Smooth muscle cell (in vitro differentiated cells): ENCODE data around the gene SIPA1L2. TPM values are rescaled to one million over a fixed set of nuclear protein-coding genes. Genes with fewer than 3 reads are reported as not detected.
A peak's percentile ranks its signal among the peaks of the same experiment; 100 is the strongest.

Experiments used
- DNase-seq: peaks from one replicate; lab custom pipeline; 2025; ENCODE audit not compliant: unreplicated experiment; lab: John Stamatoyannopoulos, UW
- H2AFZ ChIP-seq: fragments of 200-600 bp; sonication (generic); 2 replicates; pipeline ENCODE4 v1.6.0; 2016; ENCODE audit warnings: antibody characterized with exemption, low read depth, mild to moderate bottlenecking
- H3F3A ChIP-seq: fragments of 200-600 bp; sonication (generic); 2 replicates; pipeline ENCODE4 v1.6.0; 2017; ENCODE audit warnings: antibody characterized with exemption, low read depth
- H3K27ac ChIP-seq: fragments of 200-600 bp; sonication (generic); 2 replicates; pipeline ENCODE4 v1.5.1; 2016; ENCODE audit warnings: low read depth, mild to moderate bottlenecking
- H3K27me3 ChIP-seq: fragments of 200-600 bp; sonication (generic); 2 replicates; pipeline ENCODE4 v1.6.1; 2016; ENCODE audit warnings: low read depth, mild to moderate bottlenecking
- H3K36me3 ChIP-seq: fragments of 200-600 bp; sonication (generic); 2 replicates; pipeline ENCODE4 v1.5.1; 2016; ENCODE audit warnings: low read depth
- H3K4me1 ChIP-seq: fragments of 200-600 bp; sonication (generic); 2 replicates; pipeline ENCODE4 v1.5.1; 2016; ENCODE audit warnings: low read depth
- H3K4me2 ChIP-seq: fragments of 200-600 bp; sonication (generic); 2 replicates; pipeline ENCODE4 v1.6.0; 2016; ENCODE audit warnings: mild to moderate bottlenecking
- H3K4me3 ChIP-seq: fragments of 200-600 bp; sonication (generic); 2 replicates; pipeline ENCODE4 v1.5.1; 2016; ENCODE audit warnings: mild to moderate bottlenecking
- H3K79me2 ChIP-seq: fragments of 200-600 bp; sonication (generic); 2 replicates; pipeline ENCODE4 v1.6.0; 2016; ENCODE audit warnings: low read depth, mild to moderate bottlenecking
- H3K9ac ChIP-seq: fragments of 200-600 bp; sonication (generic); 2 replicates; pipeline ENCODE4 v1.6.0; 2016; ENCODE audit warnings: low read depth
- H3K9me3 ChIP-seq: fragments of 200-600 bp; sonication (generic); replicated peaks from 2 replicates; pipeline ENCODE4 v1.5.1; 2016; ENCODE audit warnings: low read depth
- H4K20me1 ChIP-seq: fragments of 200-600 bp; sonication (generic); 2 replicates; pipeline ENCODE4 v1.6.0; 2016; ENCODE audit warnings: low read depth
- WGBS: methylation state at CpG from one replicate; pipeline ENCODE4 v1.1.7; 2016; ENCODE audit warnings: low lambda C conversion rate; 5-methylcytosine and 5-hydroxymethylcytosine counted together
- polyA plus RNA-seq: library from polyadenylated mRNA; unstranded; fragments of >200 nt; fragmentation: Nextera tagmentation; extraction: Ambion mirVana; gene quantifications from 2 replicates; pipeline ENCODE4 v1.2.1, GENCODE V29; 2016
- total RNA-seq: library from RNA; depleted of rRNA; stranded (reverse); fragments of >200 nt; gene quantifications from 2 replicates; pipeline ENCODE4 v1.2.3, GENCODE V29; 2014
- TF ChIP-seq, protein P1 (sequence below): fragments of 200-600 bp; sonication (generic); IDR thresholded peaks from 2 replicates; pipeline ENCODE4 v1.5.1; 2017; ENCODE audit warnings: borderline replicate concordance, mild to moderate bottlenecking, antibody characterized with exemption; ENCODE audit not compliant: insufficient read depth, poor library complexity, severe bottlenecking

The SIPA1L2 gene
- total and polyA plus RNA-seq, 2 experiments from 2014 or later, result 18.9 to 37.0 TPM

DNA sequence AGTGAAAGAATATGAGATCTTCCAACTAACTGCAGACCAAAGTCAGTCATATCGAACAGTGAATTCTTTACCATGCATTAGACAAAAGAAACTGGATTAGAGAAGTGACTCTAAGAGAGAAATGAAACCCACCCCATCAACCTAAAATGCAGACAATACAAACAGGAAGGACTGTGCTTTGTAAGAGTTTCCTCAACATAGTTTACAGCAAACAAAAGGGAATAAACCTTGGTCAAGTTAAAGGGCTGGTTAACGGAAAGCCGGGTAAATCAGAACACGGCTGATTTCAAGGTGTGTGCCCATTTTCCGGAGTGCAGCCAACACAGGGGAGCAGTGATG lies 39.2 kb downstream of the SIPA1L2 start:
- H3F3A ChIP-seq, result peaks cover 7% of the 10 kb centered on the region
- peaks cover 39% of the 10 kb centered on the region for H3K4me1 ChIP-seq
- no peak overlapping the region for H3K4me3 ChIP-seq
- H3K79me2 ChIP-seq, result peaks cover 97% of the 10 kb centered on the region
- peak overlapping the region; percentile 63 for H3K27ac ChIP-seq
- H3K9ac ChIP-seq, result no peak overlapping the region
- TF ChIP-seq, protein P1, sequence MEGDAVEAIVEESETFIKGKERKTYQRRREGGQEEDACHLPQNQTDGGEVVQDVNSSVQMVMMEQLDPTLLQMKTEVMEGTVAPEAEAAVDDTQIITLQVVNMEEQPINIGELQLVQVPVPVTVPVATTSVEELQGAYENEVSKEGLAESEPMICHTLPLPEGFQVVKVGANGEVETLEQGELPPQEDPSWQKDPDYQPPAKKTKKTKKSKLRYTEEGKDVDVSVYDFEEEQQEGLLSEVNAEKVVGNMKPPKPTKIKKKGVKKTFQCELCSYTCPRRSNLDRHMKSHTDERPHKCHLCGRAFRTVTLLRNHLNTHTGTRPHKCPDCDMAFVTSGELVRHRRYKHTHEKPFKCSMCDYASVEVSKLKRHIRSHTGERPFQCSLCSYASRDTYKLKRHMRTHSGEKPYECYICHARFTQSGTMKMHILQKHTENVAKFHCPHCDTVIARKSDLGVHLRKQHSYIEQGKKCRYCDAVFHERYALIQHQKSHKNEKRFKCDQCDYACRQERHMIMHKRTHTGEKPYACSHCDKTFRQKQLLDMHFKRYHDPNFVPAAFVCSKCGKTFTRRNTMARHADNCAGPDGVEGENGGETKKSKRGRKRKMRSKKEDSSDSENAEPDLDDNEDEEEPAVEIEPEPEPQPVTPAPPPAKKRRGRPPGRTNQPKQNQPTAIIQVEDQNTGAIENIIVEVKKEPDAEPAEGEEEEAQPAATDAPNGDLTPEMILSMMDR, result no peak
- H3K4me2 ChIP-seq, result no peak overlapping the region
- no peaks in the 10 kb centered on the region for H3K9me3 ChIP-seq
- no peaks in the 10 kb centered on the region for H3K27me3 ChIP-seq
- no peak for DNase-seq
- H4K20me1 ChIP-seq, result peaks cover 15% of the 10 kb centered on the region
- WGBS, result 91% methylated on average over 5 of the region's 5 CpGs
- H3K36me3 ChIP-seq, result no peaks in the 10 kb centered on the region
- no peak overlapping the region for H2AFZ ChIP-seq

DNA sequence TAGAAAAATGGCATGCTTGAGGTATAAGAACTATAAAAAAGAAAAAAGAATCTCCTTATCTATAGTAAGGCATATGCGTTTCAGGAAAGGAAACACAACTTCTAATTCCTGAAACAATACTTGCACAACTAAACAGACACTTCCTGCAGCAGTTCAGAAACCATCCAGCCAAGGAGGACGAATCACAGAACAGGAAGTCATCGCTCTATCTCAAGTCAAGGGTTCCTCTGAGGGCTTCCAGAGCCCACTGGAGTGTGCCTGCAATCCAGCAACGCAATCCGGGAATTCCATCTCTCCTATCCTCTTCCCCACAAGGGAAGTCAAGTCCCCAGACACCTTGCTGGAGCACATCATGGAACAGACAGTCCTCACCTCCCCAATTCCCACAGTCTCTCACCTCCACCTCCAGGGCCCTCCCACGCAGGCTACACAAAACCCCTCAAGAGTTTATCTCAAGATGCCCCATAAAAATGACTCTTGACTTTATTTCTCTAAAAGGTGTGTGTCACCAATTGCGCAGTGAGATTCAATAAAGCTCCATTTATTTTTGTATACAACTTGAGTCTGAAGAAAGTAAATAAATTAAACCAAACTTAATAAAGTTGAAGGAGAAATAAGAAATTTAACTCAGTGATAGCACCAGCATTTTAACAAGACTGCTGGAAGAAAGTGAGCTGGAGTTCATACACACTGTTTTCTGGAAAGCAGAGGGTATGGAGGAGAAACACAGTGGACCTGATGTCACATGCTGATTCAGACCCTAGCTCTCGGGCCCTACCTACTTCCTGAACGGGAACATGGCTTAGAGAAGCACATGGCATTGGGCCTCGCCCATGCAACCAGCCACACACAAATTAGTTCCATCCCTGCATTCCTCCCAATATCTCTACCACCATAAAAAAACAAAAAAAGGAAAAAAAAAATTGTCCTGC lies 39.9 kb downstream of the SIPA1L2 start:
- Histone ChIP-seq H3F3A (peaks cover 7% of the 10 kb centered on the region), H3K79me2 (peaks cover 97% of the 10 kb centered on the region), H3K4me2 (peak overlapping the region; percentile 52), H3K9ac (no peak overlapping the region), H3K27ac (peak overlapping the region; percentile 63), H3K9me3 (no peaks in the 10 kb centered on the region), H3K36me3 (no peaks in the 10 kb centered on the region), H3K4me1 (peaks cover 36% of the 10 kb centered on the region), H3K27me3 (no peaks in the 10 kb centered on the region), H4K20me1 (peaks cover 21% of the 10 kb centered on the region), H2AFZ (no peak overlapping the region), H3K4me3 (no peak overlapping the region)
- no peak for DNase-seq
- TF ChIP-seq, protein P1, result no peak
- WGBS, result 28% methylated on average over 10 of the region's 10 CpGs

GRCh38 chr1:232589111-232589811 lies 40.7 kb downstream of the SIPA1L2 start:
- Histone ChIP-seq H3K9me3 (no peaks in the 10 kb centered on the region), H4K20me1 (peaks cover 29% of the 10 kb centered on the region), H3K9ac (no peak overlapping the region), H3K27ac (peak overlapping the region; percentile 63), H3K4me1 (peaks cover 28% of the 10 kb centered on the region), H2AFZ (no peak overlapping the region), H3K27me3 (no peaks in the 10 kb centered on the region), H3K4me3 (no peak overlapping the region), H3F3A (peaks cover 7% of the 10 kb centered on the region), H3K36me3 (no peaks in the 10 kb centered on the region), H3K79me2 (peaks cover 97% of the 10 kb centered on the region), H3K4me2 (peak overlapping the region; percentile 52)
- TF ChIP-seq, protein P1, result no peak
- 90% methylated on average over 6 of the region's 6 CpGs for WGBS
- no peak for DNase-seq
